DOHH2 (cell line): ENCODE results near the gene NTNG2.

Experiments
- CTCF ChIP-seq: fragments of 200-600 bp; sonication (generic); IDR thresholded peaks from one replicate; pipeline ENCODE4 v1.5.1; 2014; ENCODE audit warnings: antibody characterized with exemption, mild to moderate bottlenecking, low read depth, low read length; ENCODE audit not compliant: poor library complexity, severe bottlenecking
- EZH2phosphoT487 ChIP-seq: fragments of 200-600 bp; sonication (generic); IDR thresholded peaks from 2 replicates; pipeline ENCODE4 v1.6.1; 2017; ENCODE audit warnings: borderline replicate concordance, mild to moderate bottlenecking, antibody characterized with exemption, low read length, moderate library complexity, mixed read lengths

GRCh38 chr9:132129535-132129934, 32.3 kb upstream of the NTNG2 start:
- TF ChIP-seq CTCF: no peak
- no peak for TF ChIP-seq EZH2phosphoT487
